ENCODE measurements around the gene CLEC2L. TPM values are rescaled to one million over a fixed set of nuclear protein-coding genes. Genes with fewer than 3 reads are reported as not detected.
A peak's percentile ranks its signal among the peaks of the same experiment; 100 is the strongest.
"Not testable (repeated sequence)": the region's sequence is repeated elsewhere in the genome, so short reads cannot be mapped to it uniquely, and the experiment has no call there.

CLEC2L gene
- total RNA-seq, 1 donor from 2014 or later, result 0.99 TPM

- no peak for DNase-seq
These were observed 707 bp downstream of the CLEC2L start for GRCh38 chr7:139523968-139524815.

- DNase-seq, result no peak
These were observed 1.8 kb downstream of the CLEC2L start for GRCh38 chr7:139525239-139525638.

GRCh38 chr7:139525750-139526149 lies 2.3 kb downstream of the CLEC2L start:
- DNase-seq, result no peak

DNA sequence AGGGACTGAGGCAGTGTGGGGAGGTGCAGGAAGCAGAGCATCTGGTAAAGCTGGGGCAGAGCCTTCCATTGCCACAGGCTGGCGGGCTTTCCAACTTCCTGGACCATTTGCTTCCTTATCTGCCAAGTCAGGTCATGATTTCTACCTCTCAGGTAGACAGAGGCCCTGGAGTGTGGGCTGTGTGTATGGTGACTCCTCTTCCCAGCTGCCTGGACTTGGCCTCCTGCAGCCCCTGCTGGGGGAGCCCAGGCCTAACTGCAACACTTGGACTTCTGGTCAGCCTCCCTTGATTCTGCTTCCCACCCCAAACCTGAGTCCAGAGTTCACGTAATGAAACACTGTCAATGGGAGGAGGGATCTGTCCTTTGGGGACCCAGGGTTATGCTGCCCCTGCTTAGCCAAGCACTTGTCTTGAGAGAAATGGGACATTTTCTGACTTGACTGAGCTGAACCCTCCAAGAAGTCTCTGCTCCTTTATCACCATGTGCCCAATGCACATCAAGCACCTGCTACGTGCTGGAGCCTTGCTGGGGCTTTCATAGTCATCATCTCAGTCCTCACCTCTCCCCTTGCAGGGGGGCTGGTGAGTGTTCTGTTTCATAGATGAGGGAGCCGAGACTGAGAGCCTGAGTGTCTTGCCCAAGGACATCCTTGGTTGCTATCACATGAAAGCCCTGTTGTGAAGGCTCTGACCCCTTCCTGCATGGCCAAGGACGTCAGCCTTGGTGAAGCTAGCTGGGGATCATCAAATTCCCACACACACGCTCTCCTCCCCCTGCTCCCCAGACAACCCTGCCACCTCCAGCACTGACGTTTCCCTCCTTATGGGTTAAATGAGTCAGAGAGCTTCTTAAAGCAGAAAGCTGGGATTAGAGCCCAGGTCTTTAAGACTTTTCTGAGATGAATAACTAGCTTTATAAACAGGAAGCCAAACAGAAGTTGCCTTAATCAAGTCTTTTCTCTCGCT lies 3.4 kb downstream of the CLEC2L start:
- no peak for DNase-seq

- no peak for DNase-seq
These were observed 7.6 kb downstream of the CLEC2L start for GRCh38 chr7:139531094-139531493.

DNA sequence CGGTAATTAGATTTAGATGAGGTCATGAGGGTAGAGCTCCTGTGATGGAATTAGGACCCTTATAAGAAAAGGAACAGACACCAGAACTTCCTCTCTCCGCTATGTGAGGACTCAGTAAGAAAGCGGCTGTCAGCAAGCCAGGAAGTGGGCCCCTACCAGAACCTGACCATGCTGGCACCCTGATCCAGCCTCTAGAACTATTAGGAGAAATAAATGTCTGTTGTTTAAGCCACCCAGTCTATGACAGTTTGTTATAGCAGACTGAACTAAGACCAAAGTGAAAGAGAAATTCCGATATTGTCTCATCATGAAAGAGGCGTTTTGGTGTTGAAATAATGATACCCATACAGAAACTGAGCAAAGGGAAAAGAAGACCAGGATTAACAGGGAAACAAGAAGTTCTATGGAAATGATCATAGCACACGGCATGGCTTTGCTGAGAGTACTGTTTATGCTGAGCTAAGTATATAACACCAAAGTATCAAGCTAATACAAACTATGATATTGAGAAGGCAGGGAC lies 9.2 kb downstream of the CLEC2L start:
- no peak for DNase-seq

DNA sequence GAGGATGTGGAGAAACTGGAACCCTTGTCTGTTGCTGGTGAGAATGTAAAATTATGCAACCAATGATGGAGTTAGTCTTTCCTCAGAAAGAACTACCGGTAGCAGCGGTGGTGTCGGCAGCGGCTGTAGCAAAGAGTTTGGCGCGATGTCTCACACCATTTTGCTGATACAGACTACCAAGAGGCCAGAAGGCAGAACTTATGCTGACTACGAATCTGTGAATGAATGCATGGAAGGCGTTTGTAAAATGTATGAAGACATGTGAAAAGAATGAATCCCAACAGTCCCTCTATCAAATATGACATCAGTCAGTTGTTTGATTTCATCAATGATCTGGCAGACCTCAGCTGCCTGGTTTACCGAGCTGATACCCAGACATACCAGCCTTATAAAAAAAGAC lies 10.6 kb downstream of the CLEC2L start:
- DNase-seq, result no peak

- no peak for DNase-seq
These were observed 11.6 kb downstream of the CLEC2L start for GRCh38 chr7:139534966-139535651.

- DNase-seq, result no peak
These were observed 12.7 kb downstream of the CLEC2L start for GRCh38 chr7:139536152-139536551.

DNA sequence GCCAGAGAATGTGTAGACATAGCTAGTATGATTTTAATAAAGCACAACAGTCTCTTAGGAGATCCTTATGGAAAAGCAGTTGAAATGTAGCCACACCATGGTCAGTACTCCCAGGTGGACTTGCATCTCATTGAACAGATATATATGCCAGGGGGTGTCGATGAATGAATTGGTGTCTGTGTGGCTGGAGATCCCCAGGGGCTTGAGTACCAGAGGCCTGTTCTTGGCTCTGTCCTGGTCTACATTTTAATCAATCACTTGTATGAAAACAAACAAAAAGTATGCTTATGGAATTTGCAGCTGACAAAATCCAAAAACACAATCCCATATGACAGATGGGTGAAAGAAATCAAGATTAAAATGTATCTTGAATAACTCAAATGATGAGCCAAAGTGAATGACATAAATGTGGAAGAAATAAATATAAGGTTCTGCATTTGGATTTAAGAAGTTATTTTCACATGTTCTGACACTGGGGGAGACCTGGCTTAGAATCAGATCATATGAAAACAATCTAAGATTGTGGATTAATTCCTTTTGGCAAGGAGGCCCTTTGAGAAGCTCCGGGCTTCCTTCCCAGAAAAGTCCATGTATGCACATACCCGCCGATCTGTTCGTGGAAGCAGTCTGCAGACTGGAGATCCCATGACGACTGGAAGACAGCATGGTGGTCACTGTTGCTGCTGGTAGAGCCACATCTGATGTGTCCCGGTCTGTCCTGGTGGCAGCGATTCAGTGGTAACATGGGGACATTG lies 15.6 kb downstream of the CLEC2L start:
- DNase-seq, result peak; percentile 98

GRCh38 chr7:139540203-139540602 lies 16.7 kb downstream of the CLEC2L start:
- DNase-seq, result no peak

DNA sequence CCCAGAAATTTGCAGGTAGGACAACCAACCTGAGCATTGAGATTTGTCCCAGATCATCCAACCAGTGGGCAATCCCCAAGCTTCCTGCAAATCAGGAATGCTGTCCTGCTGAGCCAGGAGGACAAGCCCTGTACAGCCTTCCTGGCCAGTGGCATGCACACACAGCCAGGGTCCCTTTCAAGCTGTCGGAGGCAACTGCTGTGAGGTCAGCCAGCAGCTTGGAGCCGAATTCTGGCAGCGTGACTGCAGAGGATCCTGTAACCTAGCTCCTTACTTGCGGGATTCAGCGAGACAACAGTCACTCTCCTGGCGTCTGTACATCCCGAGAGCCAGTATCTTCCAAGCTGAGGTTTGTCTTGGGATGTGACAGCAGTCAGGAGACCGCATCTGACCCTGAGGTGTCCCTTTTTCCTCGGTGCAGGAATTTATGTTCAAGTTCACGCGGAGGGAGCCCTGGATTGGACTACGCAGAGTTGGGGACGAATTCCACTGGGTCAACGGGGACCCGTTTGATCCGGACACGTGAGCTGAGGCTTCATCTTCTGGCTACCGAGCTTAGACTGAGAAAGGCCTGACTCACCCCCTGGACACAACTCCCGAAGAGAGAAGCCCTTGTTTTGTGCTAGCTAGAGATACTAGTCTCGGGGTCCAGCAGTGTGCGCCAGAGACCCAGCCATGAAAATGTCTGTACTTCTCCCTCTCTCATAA lies 18.3 kb downstream of the CLEC2L start:
- DNase-seq, result no peak

DNA sequence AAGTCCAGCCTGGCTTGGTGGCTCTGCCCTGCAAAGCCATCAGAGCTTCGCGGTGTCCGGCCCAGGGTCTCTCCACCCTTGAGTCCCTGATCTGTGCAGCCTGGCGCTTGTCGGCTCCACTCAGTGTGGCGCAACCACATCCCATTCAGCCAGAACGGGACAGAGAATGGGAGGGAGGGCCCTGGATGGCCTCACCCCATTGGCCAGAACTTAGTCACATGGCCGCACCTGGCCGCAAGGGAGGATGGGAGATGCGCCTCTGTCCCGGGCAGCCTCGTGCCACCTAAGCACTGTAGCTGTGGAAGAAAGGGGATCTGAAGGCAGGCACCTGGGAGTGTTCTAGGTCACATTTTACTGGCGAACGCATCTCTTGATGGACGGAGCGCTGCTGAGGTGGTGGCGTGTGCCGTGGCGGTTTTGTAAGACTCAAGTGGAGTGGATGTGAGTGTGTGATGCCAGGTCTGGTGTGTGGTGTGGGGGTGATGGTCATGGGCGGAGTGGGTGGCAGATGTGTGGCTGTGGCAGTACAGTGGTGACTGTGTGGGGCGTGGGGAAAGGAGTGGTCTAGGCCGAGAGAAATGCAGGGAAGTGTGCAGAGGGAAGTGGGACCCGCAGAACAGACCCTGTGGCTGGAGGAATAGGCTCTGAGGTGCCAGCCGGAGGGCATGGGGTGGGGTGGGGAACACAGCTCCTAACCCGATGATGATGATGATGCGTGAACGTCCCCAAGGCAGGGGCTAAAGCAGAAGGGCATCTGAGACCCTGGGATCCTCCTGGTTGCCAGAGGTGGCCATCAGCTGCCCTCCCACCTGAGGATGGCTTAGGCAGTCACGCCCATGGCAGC lies 19.0 kb downstream of the CLEC2L start:
- DNase-seq, result no peak

DNA sequence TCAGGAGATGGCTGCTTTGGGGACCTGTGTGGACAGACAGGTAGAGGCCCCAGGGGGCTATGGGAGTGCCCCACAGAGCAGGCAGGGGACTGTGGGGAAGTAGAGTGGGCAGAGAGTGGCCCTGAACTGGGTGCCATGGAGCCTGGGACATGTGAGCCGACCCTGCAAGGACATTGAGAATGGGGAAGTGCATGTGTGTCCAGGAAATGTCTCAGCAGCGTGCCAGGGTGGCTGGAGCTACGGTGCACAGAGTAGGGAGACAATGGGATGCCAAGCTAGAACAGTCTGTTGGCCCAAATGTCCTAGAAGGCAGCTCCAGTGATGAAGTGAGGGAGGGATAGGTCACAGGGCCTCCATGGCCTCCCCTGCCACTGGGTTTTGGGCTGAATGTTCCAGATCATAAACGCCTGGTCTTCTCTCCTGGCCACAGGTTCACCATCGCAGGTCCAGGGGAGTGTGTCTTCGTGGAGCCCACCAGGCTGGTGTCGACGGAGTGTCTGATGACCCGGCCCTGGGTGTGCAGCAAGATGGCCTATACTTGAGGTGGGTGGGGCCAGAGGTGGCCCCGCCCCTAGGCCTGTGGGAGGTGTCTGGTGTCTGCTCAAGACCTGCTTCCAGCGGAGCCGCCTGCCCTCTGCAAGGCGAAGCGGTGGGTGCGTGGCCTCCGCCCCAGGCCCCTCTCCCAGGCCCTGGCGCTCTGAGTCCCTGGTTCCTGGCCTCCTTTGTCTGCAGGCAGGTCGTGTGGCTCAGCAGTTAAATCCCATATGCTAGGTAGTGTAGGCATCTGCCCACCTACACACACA lies 20.5 kb downstream of the CLEC2L start:
- no peak for DNase-seq

DNA sequence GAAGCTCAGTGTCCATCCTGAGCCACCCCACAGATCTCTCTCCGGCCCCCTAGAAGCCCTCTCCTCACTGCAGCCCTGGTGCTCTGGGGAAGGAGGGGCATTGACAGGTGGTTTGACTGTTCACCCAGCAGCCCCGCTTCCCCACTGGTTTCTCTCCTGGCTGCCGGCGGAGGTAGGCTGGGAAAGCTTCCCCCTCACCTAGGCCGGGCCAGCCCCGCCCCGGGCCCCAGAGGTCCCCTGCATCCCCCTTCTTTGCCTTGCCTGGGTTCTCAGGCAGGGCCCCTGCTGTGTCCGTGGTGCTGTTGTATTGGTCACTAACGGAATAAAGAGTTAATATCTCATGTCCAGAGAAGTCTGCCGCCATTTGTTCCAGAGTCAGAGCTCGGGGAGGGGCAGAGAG lies 21.2 kb downstream of the CLEC2L start:
- no peak for DNase-seq

GRCh38 chr7:139548302-139549028 lies 25.0 kb downstream of the CLEC2L start:
- DNase-seq, result no peak

- not testable (repeated sequence) for DNase-seq
These were observed 30.7 kb downstream of the CLEC2L start for GRCh38 chr7:139553991-139554700.
